Activated gamma-delta T cell treated with anti-CD3 and anti-CD28 coated beads, Interleukin-2, amount 50 U/mL, for 16 hours (primary cell): Measurements from ENCODE around the gene RBM19.

Experiments
- DNase-seq: peaks from one replicate; pipeline ENCODE4 v3.0.0-alpha.2; 2020; ENCODE audit warnings: low read depth

The RBM19 gene

DNA sequence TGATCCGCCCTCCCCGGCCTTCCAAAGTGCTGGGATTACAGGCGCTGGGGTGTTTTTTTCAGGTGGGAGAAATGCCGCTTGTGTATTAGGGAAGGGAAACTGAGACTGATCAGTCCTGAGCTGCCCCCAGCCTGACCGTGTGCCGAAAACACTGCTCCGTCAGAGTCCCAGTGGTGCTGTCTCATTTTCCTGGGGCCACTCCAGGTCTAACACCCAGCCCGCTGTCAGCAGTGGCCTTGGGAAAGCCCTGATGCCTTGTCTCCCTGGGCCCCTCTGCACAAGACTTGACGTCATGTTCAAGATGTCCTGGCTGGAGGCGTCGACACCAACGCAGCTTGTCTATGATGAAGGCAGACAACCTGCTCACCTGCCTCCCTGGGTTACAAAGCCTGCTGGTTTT, 165.9 kb downstream of the RBM19 start:
- no peak for DNase-seq

DNA sequence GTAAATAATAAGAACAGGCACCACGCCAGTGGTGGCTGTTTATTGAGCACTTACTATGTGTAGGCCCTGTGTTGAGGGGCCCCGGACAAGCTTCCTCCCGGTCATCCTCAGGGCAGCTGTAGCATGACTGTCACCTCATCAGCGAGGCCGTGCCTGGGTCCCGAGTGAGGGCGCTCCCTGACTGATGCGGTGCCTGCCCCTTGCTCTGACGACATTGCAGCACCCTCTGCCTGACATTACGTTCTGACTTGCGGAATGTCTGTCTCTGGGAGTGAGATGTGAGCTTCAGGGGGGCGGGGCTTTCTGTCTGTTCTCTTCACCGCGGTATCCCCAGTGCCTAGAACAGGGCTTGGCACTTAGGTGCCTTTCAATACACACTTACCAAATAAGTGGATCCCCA, 167.6 kb downstream of the RBM19 start:
- no peak for DNase-seq

DNA sequence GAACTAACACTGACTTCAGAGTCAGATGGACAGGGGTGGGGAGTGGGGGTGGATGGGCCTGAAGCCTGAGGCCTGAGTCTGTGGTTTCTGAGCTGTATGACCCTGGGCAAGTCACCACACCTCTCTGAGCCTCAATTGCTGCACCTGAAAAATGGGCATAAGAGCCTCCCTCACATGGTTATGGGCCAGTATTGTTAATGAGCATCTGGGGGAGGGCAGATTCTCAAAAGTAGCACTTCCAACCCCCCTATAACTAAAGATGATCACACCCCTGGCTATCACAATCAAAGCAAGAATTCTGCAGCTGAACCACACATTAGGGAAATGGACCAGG, 168.6 kb downstream of the RBM19 start:
- DNase-seq, result no peak

- no peak for DNase-seq
These were observed 169.1 kb downstream of the RBM19 start for GRCh38 chr12:113796852-113797534.

DNA sequence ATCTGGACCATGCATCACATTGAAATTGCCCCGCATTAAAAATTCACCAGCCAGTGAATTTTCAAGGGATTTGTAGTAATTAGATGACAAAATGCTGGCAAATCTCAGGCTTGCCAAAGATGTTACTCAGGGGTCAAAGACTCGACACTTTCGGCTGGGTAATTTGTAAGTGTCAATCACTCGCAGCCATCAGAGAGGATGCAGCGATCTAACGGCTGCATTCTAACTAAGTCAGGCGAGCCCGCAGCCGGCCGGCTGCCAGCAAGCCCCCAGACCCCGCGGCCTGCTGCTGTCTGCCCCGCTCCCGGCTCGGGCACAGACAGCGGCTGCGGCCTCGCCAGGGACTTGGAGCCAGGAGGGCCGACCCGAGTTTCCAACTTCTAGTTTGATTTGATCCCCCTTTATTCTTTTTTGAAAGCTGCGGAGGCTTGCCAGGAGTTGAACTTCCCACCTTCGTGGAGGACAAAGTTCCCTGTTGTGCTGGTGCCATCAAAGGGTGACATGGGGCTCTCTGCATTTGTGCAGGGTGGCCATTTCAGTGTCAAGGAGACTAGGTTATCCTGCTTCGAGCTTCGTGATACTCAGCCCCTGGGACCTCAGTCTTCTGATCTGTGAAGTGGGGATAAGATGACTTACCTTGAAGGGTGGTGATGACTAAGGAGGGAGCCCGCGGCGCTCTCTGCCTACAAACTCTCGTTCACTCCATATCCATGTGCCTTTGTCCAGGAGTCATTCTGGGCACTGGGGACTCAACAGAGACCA, 169.9 kb downstream of the RBM19 start:
- no peak for DNase-seq

DNA sequence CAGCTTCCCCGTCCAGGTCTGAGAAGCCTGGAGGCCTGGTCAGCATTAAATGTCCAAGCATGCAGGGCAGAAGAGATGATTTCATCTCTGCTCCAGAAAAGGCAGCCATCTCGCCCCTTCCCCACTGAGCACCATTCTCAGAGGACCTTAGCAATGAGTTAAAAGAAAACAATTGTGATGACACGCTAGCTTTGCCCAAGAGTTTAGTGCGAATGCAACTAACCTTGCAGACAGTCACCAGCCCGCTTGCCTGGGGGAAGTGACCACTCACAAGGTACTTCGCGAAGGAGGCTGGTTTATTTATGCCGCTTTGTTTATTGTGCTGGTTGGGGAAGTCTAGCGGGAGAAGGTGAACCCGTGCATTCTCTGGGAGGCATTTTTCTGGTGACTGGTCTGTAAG, 170.7 kb downstream of the RBM19 start:
- DNase-seq, result no peak

- DNase-seq, result no peak
These were observed 171.4 kb downstream of the RBM19 start for GRCh38 chr12:113794774-113795173.

- no peak for DNase-seq
These were observed 172.9 kb downstream of the RBM19 start for GRCh38 chr12:113793250-113793649.

DNA sequence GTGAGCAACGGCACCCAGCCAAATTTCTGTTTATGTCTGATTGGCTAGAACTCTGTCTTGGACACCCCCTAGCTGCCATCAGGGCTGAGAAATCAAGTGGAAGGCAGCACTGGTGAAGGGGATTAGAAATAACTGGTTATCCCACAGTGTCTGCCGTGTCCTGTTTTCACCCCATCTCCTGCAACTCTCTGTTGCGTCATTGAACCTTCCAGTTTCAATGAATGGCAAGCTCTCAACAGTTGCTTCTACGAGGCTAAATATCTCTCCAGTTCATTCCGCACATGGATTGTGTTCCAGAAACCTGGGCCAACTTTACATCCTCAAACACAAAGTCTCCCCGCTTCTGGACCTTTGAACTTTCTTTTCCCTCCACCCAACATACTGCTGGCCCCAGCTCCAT, 173.7 kb downstream of the RBM19 start:
- DNase-seq, result no peak

DNA sequence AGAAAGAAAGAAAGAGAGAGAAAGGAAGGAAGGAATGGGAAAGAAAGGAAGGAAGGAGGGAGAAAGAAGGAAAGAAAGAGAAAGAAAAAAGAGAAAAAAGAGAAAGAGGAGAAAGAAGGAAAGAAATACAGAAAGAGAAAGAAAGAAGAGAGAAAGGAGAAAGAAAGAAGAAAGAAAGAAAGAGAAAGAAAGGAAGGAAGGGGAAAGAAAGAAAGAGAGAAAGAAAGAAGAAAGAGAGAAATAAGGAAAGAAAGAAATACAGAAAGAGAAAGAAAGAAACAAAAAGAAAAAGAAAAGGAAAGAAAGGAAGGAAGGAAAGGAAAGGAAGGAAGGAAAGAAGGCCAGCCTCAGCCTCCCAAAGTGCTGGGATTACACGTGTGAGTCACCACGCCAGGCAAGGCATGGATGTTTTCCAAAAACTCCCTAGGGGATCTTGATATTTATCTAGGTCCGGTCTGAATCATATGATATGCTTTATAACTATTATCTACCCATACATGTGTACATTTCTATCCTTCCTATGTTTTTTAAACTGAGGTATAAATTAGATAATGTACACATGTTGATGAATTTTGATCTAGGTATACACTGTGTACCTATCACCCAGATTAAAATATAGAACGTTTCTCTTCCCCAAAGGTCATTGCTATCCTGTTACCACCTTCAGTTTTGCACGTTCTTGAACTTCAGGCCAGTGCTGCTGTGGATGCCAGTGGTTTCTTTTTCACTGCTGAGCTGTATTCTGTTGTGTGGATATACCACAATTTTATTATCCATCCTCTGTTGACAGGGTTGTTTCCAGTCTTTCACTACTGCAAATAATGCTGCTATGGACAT, 177.9 kb downstream of the RBM19 start:
- DNase-seq, result no peak

- no peak for DNase-seq
These were observed 180.0 kb downstream of the RBM19 start for GRCh38 chr12:113786107-113786506.

GRCh38 chr12:113783811-113784210, 182.3 kb downstream of the RBM19 start:
- DNase-seq, result no peak

DNA sequence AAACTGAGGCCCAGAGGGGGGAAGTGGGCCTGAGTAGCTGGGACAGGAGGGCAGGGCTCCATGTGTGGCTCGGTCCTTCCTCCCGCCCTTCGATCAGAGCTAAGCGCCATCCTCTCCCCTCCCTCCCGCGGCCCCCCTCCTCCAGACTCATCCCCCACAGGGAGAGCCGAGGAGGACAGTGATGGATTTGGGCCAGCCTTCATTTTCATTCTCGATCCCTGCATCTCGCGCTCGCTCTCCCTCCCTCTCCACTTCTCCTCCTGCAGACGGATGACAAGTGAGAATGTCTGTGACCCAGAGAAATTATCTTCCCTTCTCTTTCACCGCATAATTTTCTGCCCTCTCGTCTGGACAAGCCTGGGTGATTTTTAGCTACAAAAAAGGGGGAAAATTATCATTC, 183.3 kb downstream of the RBM19 start:
- no peak for DNase-seq

DNA sequence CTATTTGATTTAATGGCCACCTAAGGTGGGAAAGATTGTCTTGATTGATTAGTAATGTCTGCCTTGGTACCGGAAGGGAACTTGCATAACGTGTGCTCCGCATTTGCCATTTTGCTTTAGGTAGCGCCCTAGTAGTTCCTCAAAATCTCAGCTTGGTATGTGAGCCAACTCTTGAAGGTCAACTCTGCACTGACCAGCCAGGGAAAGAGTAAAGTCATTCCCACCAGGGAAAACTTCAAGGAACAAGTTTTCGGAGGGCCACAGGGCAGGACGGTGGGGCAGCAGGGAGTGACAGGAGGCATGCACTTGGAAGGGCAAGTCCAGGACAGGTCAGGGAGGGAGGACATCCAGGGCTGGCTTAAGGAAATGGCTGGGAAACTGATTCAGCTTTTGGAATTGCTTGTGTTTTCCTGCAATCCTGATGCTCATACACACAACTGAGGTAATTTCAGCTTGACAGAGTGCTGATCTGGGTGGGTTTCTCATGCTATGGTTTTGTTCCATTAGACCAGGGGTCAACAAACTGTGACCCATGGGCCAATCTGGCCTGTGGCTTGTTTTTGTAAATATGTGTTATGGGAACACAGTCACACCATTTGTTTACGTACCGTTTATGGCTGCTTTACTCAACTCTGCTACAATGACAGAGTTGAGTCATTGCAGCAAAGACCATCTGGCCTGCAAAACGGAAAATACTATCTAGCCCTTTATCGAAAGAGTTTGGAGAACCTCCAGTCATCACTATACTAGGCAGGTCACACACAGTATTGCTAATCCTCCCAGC, 184.5 kb downstream of the RBM19 start:
- no peak for DNase-seq

DNA sequence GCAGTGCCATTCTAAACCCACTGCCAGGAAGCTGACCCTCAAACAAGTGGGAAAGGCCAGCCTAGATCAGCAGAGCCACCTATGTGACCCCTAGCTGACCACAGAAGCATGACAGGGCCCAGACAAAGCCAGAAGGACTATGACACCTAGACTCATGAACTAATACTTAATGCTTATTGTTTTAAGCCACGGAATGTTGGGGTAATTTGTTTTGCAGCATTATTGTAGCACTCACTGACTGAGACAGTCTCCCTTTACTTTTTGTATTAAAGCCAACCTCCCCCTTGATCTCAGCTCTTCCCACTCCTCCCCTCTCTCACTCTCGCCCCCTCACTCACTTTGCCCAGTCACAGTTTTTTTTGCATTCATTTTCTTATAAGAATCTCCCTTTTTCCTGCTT, 186.4 kb downstream of the RBM19 start:
- no peak for DNase-seq

- DNase-seq, result no peak
These were observed 187.5 kb downstream of the RBM19 start for GRCh38 chr12:113778432-113779132.

GRCh38 chr12:113777751-113778150, 188.4 kb downstream of the RBM19 start:
- no peak for DNase-seq

DNA sequence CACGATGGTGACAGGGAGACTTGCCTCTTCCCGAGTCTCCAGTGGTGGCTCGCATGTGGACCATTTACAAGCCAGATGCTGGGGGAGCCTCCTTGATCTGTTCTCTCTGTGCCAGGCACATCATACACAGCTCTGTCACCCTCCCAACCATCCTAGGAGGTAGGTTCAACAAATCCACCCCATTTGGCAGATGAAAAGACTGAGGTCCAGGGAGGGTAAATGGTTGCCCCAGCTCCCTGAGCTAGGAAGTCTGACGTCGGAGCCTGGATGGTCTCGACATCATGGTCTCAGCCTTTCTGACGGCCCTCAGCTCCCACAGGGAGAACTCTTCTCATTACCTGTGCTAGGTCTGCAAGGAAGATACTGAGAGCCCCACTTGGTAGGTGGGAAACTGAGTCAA, 189.6 kb downstream of the RBM19 start:
- no peak for DNase-seq

DNA sequence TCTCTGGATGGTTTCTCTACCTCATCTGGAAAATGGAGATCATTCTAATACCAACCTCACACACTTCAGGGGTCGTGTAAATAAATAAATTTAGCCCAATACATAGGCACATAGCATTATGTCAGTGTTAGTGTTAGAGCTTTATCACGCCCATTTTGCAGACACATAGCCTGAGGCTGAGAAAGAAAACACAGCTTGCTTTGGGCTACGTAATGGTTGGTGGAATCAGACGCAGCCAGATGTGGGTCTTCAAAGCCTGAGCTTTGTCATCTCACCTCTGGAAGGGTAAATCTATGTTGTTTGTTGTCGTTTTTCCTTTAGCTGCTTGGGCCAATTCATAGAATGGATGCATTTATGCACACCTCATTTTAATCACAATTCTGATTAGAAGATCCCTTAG, 191.6 kb downstream of the RBM19 start:
- DNase-seq, result no peak

DNA sequence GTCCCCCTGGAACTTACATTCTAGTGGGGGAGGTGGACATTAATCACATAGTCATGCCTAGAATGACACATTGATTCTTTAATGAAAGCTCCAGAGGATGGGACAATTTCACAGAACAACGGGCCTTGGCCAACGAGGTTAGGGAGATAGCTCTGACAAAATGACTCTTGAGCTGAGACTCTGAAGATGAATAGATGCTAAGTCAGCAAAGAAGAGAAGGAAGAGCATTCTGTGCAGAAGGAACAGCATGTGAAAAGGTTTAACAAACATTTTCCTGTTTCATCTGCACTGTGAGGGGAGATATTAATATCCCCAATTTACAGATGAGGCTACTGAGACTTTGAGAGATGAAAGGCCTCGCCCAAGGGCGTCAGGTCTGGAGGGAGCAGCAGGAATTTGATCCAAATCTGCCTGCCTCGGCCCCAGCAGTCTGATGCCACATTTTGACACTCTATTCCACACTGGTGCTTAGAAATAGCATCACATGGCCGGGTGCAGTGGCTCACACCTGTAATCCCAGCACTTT, 193.6 kb downstream of the RBM19 start:
- DNase-seq, result no peak

DNA sequence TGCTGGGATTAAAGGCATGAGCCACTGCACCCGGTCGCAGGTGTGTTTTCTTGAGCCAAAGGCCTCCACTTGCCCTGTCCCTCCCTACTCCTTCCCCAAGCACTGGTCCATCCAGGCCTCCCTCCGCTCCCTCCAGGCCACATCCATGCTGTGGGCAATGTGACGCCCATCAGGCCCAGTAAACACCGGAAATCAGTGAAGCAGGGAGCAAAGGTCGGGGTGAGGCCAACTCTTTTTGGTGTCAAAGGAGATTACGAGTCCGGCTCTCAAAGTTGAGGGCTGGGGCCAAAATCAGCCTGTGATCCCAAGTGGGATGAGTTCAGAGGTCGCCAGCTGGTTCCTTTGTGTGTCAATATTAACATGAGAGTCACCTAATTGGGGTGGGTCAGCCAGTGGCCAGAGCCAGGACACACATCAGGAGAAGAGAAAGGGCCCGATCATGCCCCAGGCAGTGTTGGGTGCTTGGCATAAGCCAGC, 195.7 kb downstream of the RBM19 start:
- DNase-seq, result no peak
